Cerebellar cortex (tissue), 1 donor: ENCODE measurements around the gene ATP6V0C.
"Not testable (repeated sequence)": the region's sequence is repeated elsewhere in the genome, so short reads cannot be mapped to it uniquely, and the experiment has no call there.

Experiments used
- DNase-seq: peaks from one replicate; pipeline ENCODE4 v3.0.0-alpha.2; 2015; ENCODE audit warnings: low spot score

The ATP6V0C gene

GRCh38 chr16:2528161-2529060 lies 14.7 kb downstream of the ATP6V0C start:
- no peak for DNase-seq

- no peak for DNase-seq
These were observed 15.5 kb downstream of the ATP6V0C start for GRCh38 chr16:2529061-2529931.

- DNase-seq: no peak
These were observed 16.3 kb downstream of the ATP6V0C start for GRCh38 chr16:2529961-2530628.

GRCh38 chr16:2530629-2531318 lies 17.0 kb downstream of the ATP6V0C start:
- no peak for DNase-seq

GRCh38 chr16:2531371-2531695 lies 17.6 kb downstream of the ATP6V0C start, which contains the start of gene CEMP1:
Gene CEMP1, minus strand, starts transcription at chr16:2531408. Its CDS starts 335 bp downstream, at chr16:2531073.
- DNase-seq: peak; percentile 29

- DNase-seq: peak; percentile 97
These were observed 18.1 kb downstream of the ATP6V0C start for GRCh38 chr16:2531696-2532493.

GRCh38 chr16:2532494-2533141 lies 18.9 kb downstream of the ATP6V0C start:
- DNase-seq: peak; percentile 85

GRCh38 chr16:2533142-2533755 lies 19.5 kb downstream of the ATP6V0C start:
- not testable (repeated sequence) for DNase-seq

GRCh38 chr16:2533912-2534311 lies 20.2 kb downstream of the ATP6V0C start:
- no peak for DNase-seq

GRCh38 chr16:2534335-2534734 lies 20.6 kb downstream of the ATP6V0C start:
- not testable (repeated sequence) for DNase-seq

- DNase-seq: no peak
These were observed 21.9 kb downstream of the ATP6V0C start for GRCh38 chr16:2535625-2536013.

- peak; percentile 93 for DNase-seq
These were observed 24.0 kb downstream of the ATP6V0C start, which contains the start of gene PDPK1 for GRCh38 chr16:2537451-2538379. Gene PDPK1, plus strand, starts transcription at chr16:2538021. Its CDS starts 92 bp downstream, at chr16:2538113.

- DNase-seq: not testable (repeated sequence)
These were observed 25.6 kb downstream of the ATP6V0C start for GRCh38 chr16:2539192-2539844.

- peak; percentile 52 for DNase-seq
These were observed 26.2 kb downstream of the ATP6V0C start for GRCh38 chr16:2539845-2540458.

- not testable (repeated sequence) for DNase-seq
These were observed 27.2 kb downstream of the ATP6V0C start for GRCh38 chr16:2540912-2541311.

GRCh38 chr16:2541409-2541808 lies 27.7 kb downstream of the ATP6V0C start:
- DNase-seq: not testable (repeated sequence)

- DNase-seq: not testable (repeated sequence)
These were observed 30.0 kb downstream of the ATP6V0C start for GRCh38 chr16:2543771-2544170.
